Fibroblast of lung (primary cell): Measurements from ENCODE around the gene COL4A2.

ENCODE experiments used
- EZH2 ChIP-seq: IDR thresholded peaks from 2 replicates; pipeline ENCODE4 v1.5.1; 2012; ENCODE audit warnings: low read length, control low read depth, mild to moderate bottlenecking; ENCODE audit errors: missing control alignments
- TF ChIP-seq, protein P1 (sequence below), 2 donors: IDR thresholded peaks in 1 of 2; conservative IDR thresholded peaks in 1 of 2; 1 replicate in 1 of 2; 2 replicates in 1 of 2; pipeline ENCODE4 v1.5.1; 2011 to 2012; ENCODE audit warnings: low read length in 2 of 2, control low read depth in 1 of 2, inconsistent platforms in 1 of 2, low read depth in 1 of 2, mild to moderate bottlenecking in 1 of 2

- TF ChIP-seq, protein P1, sequence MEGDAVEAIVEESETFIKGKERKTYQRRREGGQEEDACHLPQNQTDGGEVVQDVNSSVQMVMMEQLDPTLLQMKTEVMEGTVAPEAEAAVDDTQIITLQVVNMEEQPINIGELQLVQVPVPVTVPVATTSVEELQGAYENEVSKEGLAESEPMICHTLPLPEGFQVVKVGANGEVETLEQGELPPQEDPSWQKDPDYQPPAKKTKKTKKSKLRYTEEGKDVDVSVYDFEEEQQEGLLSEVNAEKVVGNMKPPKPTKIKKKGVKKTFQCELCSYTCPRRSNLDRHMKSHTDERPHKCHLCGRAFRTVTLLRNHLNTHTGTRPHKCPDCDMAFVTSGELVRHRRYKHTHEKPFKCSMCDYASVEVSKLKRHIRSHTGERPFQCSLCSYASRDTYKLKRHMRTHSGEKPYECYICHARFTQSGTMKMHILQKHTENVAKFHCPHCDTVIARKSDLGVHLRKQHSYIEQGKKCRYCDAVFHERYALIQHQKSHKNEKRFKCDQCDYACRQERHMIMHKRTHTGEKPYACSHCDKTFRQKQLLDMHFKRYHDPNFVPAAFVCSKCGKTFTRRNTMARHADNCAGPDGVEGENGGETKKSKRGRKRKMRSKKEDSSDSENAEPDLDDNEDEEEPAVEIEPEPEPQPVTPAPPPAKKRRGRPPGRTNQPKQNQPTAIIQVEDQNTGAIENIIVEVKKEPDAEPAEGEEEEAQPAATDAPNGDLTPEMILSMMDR (conservative IDR thresholded peaks at IDR 0.05 in 1 of 2, IDR thresholded peaks at IDR 0.05 in 1 of 2; ENCODE audit: low read depth in 1 of 2, low read length in 2 of 2), result no peak
- no peak for TF ChIP-seq EZH2
Observed at GRCh38 chr13:110372676-110373075, 65.6 kb downstream of the COL4A2 start.
